A549 (cell line): ENCODE data around the gene KANSL3. TPM values are rescaled to one million over a fixed set of nuclear protein-coding genes. Genes with fewer than 3 reads are reported as not detected.

Experiments used
- ATAC-seq, 2 experiments: fragments of 200-7000 bp in 1 of 2; fragments of >200 bp in 1 of 2; cut with Nextera tagmentation in 1 of 2; cut with Tn5 transposase in 1 of 2; 3 replicates each; pipeline versions ENCODE4 v1.8.0 to v1.9.1; 2018 to 2020; ENCODE audit warnings: mild to moderate bottlenecking in 1 of 2, moderate library complexity in 1 of 2
- CTCF ChIA-PET: fragments of 300-600 bp; sonication (Branson Sonifier 250); formaldehyde crosslinking; extraction: SDS; loops from one replicate; lab custom pipeline; 2021; ENCODE audit warnings: antibody characterized with exemption, inconsistent platforms; lab: Yijun Ruan, JAX
- POLR2A ChIA-PET: fragments of 350-600 bp; formaldehyde crosslinking; extraction: SDS; loops from one replicate; lab custom pipeline; 2021; ENCODE audit warnings: antibody characterized with exemption, inconsistent platforms; lab: Yijun Ruan, JAX
- DNase-seq, 2 experiments: peaks; one replicate each; pipeline versions ENCODE4 v3.0.0 to v3.0.0-alpha.2; 2011 to 2016; ENCODE audit warnings: low read depth in 1 of 2, low spot score in 1 of 2
- FAIRE-seq: peaks from 2 replicates; lab custom pipeline; 2011; peaks lifted over from hg19 to GRCh38; lab: Jason Lieb, UNC
- H3K27ac ChIP-seq, 2 experiments: fragments of >200 bp; sonication (Bioruptor Twin); formaldehyde crosslinking; 3 replicates each; pipeline ENCODE4 v1.5.1; 2016 to 2017
- H3K4me1 ChIP-seq: fragments of >200 bp; sonication (Bioruptor Twin); formaldehyde crosslinking; 3 replicates; pipeline ENCODE4 v1.6.1; 2016
- H3K4me2 ChIP-seq: fragments of >200 bp; sonication (Bioruptor Twin); formaldehyde crosslinking; 3 replicates; pipeline ENCODE4 v1.6.1; 2016
- H3K4me3 ChIP-seq: fragments of >200 bp; sonication (Bioruptor Twin); formaldehyde crosslinking; 3 replicates; pipeline ENCODE4 v1.5.1; 2016
- H3K9me3 ChIP-seq: fragments of >200 bp; sonication (Bioruptor Twin); formaldehyde crosslinking; 3 replicates; pipeline ENCODE4 v1.6.1; 2016
- BHLHE40 ChIP-seq: IDR thresholded peaks from 2 replicates; pipeline ENCODE4 v1.6.1; 2012; ENCODE audit warnings: low read depth, low read length, inconsistent platforms
- CBX8 ChIP-seq: fragments of 200-600 bp; sonication (generic); IDR thresholded peaks from 2 replicates; pipeline ENCODE4 v1.6.1; 2016
- CEBPB ChIP-seq, 2 experiments: fragments of >200 bp in 1 of 2; sonication (Bioruptor Twin) in 1 of 2; formaldehyde crosslinking in 1 of 2; IDR thresholded peaks; 2 replicates each; pipeline ENCODE4 v1.6.1; 2012 to 2016
- E2F6 ChIP-seq: IDR thresholded peaks from 2 replicates; pipeline ENCODE4 v1.6.1; 2012; ENCODE audit warnings: low read depth, borderline replicate concordance
- FOSB ChIP-seq: fragments of 250-450 bp; sonication (Bioruptor Pico); IDR thresholded peaks from 2 replicates; pipeline ENCODE4 v1.5.0; 2020; ENCODE audit warnings: mild to moderate bottlenecking, moderate library complexity
- GATA3 ChIP-seq: IDR thresholded peaks from 2 replicates; pipeline ENCODE4 v1.6.1; 2012; ENCODE audit warnings: borderline replicate concordance
- HES2 ChIP-seq: fragments of >200 bp; sonication (Bioruptor Twin); formaldehyde crosslinking; IDR thresholded peaks from 2 replicates; pipeline ENCODE4 v1.6.1; 2016
- HMGXB4 ChIP-seq: fragments of 250-450 bp; sonication (Bioruptor Pico); IDR thresholded peaks from 2 replicates; pipeline ENCODE4 v1.5.0; 2021; ENCODE audit warnings: mild to moderate bottlenecking, moderate library complexity, borderline replicate concordance
- HOXB13 ChIP-seq: fragments of 250-450 bp; sonication (Bioruptor Pico); IDR thresholded peaks from 2 replicates; pipeline ENCODE4 v1.5.0; 2020; ENCODE audit warnings: low read depth, mild to moderate bottlenecking, moderate library complexity
- JUN ChIP-seq, 2 experiments: fragments of >200 bp; sonication (Bioruptor Twin); formaldehyde crosslinking; IDR thresholded peaks; 2 replicates in 1 of 2; 3 replicates in 1 of 2; pipeline ENCODE4 v1.6.1; 2016 to 2017
- KDM5A ChIP-seq: fragments of 200-600 bp; sonication (generic); IDR thresholded peaks from 2 replicates; pipeline ENCODE4 v1.6.1; 2016; ENCODE audit warnings: antibody characterized with exemption, mild to moderate bottlenecking
- MAX ChIP-seq: IDR thresholded peaks from 2 replicates; pipeline ENCODE4 v1.6.1; 2012
- NFE2L2 ChIP-seq: fragments of 150-350 bp; conservative IDR thresholded peaks from 2 replicates; pipeline ENCODE4 v1.6.1; 2014; ENCODE audit warnings: low read length
- RCOR1 ChIP-seq: fragments of 150-350 bp; IDR thresholded peaks from 2 replicates; pipeline ENCODE4 v1.6.1; 2014; ENCODE audit warnings: antibody characterized with exemption, low read length, low read depth
- REST ChIP-seq: fragments of 200-600 bp; sonication (generic); IDR thresholded peaks from 2 replicates; pipeline ENCODE4 v1.6.1; 2016; ENCODE audit warnings: antibody characterized with exemption, mild to moderate bottlenecking, moderate library complexity
- SREBF2 ChIP-seq: fragments of 450-650 bp; IDR thresholded peaks from 2 replicates; pipeline ENCODE4 v1.6.1; 2014; ENCODE audit warnings: mild to moderate bottlenecking, moderate library complexity
- WGBS: methylation state at CpG from one replicate; pipeline ENCODE4 v1.1.6; 2017; ENCODE audit errors: missing lambda C conversion rate; 5-methylcytosine and 5-hydroxymethylcytosine counted together
- polyA plus RNA-seq, 4 experiments: library from polyadenylated mRNA; depleted of rRNA in 3 of 4; stranded (reverse); fragments of >200 nt; fragmentation: RNase III in 1 of 4; extraction: RNeasy Plus Mini Kit Qiagen cat#74134 plus additional on column Dnase treatment in 1 of 4; gene quantifications; 2 replicates in 3 of 4; 3 replicates in 1 of 4; pipeline ENCODE4 v1.2.3, GENCODE V29; 2011 to 2017

The KANSL3 gene
- polyA plus RNA-seq, 2 of the 4 experiments (the other 2 are of a cell fraction), result 23.0 to 25.2 TPM

GRCh38 chr2:96591494-96591893 is 46.6 kb downstream of the KANSL3 start:
- ChIA-PET POLR2A (no interaction called here), CTCF (interaction anchor here (0.7 to 1.0 kb wide), 3 partner anchors 13 to 197 kb away, joined by 3 read pairs; partner anchors contain the start of gene CNNM4)
- FAIRE-seq (no peak), ATAC-seq (no peak), DNase-seq (no peak)
- H3K4me3 ChIP-seq, result no peak overlapping the region
- H3K9me3 ChIP-seq, result no peaks in the 10 kb centered on the region
- no peak overlapping the region for H3K4me2 ChIP-seq
- 94% methylated on average over 3 of the region's 3 CpGs for WGBS
- TF ChIP-seq JUN (IDR thresholded peaks at IDR 0.05) (no peak), HOXB13 (no peak), NFE2L2 (no peak), CEBPB (IDR thresholded peaks at IDR 0.05) (no peak), HMGXB4 (CRISPR knock-in tag) (no peak), RCOR1 (no peak), BHLHE40 (no peak), GATA3 (no peak)
- H3K4me1 ChIP-seq, result 0 out of 3 replicates have a peak, but pooled peaks cover 3% of the 10 kb centered on the region
- no peak overlapping the region for H3K27ac ChIP-seq

GRCh38 chr2:96591054-96591453 is 47.1 kb downstream of the KANSL3 start:
- TF ChIP-seq SREBF2 (no peak), CEBPB (IDR thresholded peaks at IDR 0.05) (no peak), MAX (no peak), KDM5A (no peak), FOSB (CRISPR knock-in tag) (no peak), HMGXB4 (CRISPR knock-in tag) (no peak), E2F6 (no peak), HES2 (no peak), CBX8 (no peak), REST (no peak)
- DNase-seq, result no peak
- Histone ChIP-seq H3K9me3 (no peaks in the 10 kb centered on the region), H3K4me1 (0 out of 3 replicates have a peak, but pooled peaks cover 3% of the 10 kb centered on the region), H3K27ac (no peak overlapping the region), H3K4me2 (no peak overlapping the region), H3K4me3 (no peak overlapping the region)
- ATAC-seq, result no peak
- no peak for FAIRE-seq
- ChIA-PET CTCF (interaction anchor here (0.7 to 1.0 kb wide), 3 partner anchors 13 to 198 kb away, joined by 3 read pairs; partner anchors contain the start of gene CNNM4), POLR2A (no interaction called here)
- 89% methylated on average over 2 of the region's 2 CpGs for WGBS
